Glutamatergic neuron (in vitro differentiated cells): Measurements from ENCODE around the gene TMEM72. TPM values are rescaled to one million over a fixed set of nuclear protein-coding genes. Genes with fewer than 3 reads are reported as not detected.

ENCODE experiments used
- DNase-seq: peaks from one replicate; pipeline ENCODE4 v3.0.0; 2022
- H3K27ac Mint-ChIP-seq: one replicate; pipeline ENCODE4 v1.8.0; 2020; ENCODE audit warnings: mild to moderate bottlenecking, mixed read lengths, inconsistent platforms; ENCODE audit not compliant: unreplicated experiment
- H3K27me3 Mint-ChIP-seq: one replicate; pipeline ENCODE4 v1.8.0; 2020; ENCODE audit warnings: mild to moderate bottlenecking, moderate library complexity, mixed read lengths, inconsistent platforms; ENCODE audit not compliant: unreplicated experiment
- H3K36me3 Mint-ChIP-seq: one replicate; pipeline ENCODE4 v1.8.0; 2020; ENCODE audit warnings: mild to moderate bottlenecking, mixed read lengths, inconsistent platforms; ENCODE audit not compliant: unreplicated experiment
- H3K4me1 Mint-ChIP-seq: one replicate; pipeline ENCODE4 v1.8.0; 2020; ENCODE audit warnings: mild to moderate bottlenecking, low read depth, mixed read lengths, inconsistent platforms; ENCODE audit not compliant: unreplicated experiment
- H3K4me3 Mint-ChIP-seq: one replicate; pipeline ENCODE4 v1.8.0; 2020; ENCODE audit warnings: mild to moderate bottlenecking, mixed read lengths, inconsistent platforms; ENCODE audit not compliant: unreplicated experiment
- H3K9me3 Mint-ChIP-seq: one replicate; pipeline ENCODE4 v1.8.0; 2020; ENCODE audit warnings: mild to moderate bottlenecking, moderate library complexity, mixed read lengths, inconsistent platforms; ENCODE audit not compliant: unreplicated experiment
- total RNA-seq: library from RNA; stranded (reverse); fragmentation: NEBNext Ultra II Directional; extraction: Animal tissue kit (Norgen Biotek cat#: 25700); gene quantifications from one replicate; pipeline ENCODE4 v1.2.1, GENCODE V29; 2021; ENCODE audit not compliant: unreplicated experiment
- TF ChIP-seq, protein P1 (sequence below): fragments of 200-600 bp; sonication (generic); IDR thresholded peaks from one replicate; pipeline ENCODE4 v1.5.0; 2021; ENCODE audit not compliant: partially characterized antibody, unreplicated experiment

TMEM72 gene
- total RNA-seq, 1 donor from 2014 or later: not detected

DNA sequence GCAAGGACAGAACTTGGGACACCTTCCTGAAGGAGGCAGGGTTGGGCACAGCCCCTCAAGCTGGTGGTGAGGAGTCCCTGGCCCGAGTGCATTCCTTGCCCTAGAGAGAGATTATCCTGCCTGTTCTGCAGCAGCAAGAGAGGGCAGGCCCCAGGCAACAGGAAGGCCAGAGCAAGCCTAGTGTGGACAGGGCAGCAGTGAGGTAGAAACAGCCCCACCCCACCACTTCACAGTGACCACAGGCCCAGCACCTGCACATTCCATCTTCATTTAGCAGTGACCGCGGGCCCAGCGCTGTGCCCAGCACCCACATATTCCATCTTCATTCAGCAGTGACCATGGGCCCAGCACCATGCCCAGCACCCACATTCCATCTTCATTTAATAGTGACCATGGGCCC is 16.4 kb upstream of the TMEM72 start:
- Mint-ChIP-seq H3K4me3 (no peak overlapping the region), H3K9me3 (peaks cover 1% of the 10 kb centered on the region)
- TF ChIP-seq, protein P1, sequence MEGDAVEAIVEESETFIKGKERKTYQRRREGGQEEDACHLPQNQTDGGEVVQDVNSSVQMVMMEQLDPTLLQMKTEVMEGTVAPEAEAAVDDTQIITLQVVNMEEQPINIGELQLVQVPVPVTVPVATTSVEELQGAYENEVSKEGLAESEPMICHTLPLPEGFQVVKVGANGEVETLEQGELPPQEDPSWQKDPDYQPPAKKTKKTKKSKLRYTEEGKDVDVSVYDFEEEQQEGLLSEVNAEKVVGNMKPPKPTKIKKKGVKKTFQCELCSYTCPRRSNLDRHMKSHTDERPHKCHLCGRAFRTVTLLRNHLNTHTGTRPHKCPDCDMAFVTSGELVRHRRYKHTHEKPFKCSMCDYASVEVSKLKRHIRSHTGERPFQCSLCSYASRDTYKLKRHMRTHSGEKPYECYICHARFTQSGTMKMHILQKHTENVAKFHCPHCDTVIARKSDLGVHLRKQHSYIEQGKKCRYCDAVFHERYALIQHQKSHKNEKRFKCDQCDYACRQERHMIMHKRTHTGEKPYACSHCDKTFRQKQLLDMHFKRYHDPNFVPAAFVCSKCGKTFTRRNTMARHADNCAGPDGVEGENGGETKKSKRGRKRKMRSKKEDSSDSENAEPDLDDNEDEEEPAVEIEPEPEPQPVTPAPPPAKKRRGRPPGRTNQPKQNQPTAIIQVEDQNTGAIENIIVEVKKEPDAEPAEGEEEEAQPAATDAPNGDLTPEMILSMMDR: no peak

DNA sequence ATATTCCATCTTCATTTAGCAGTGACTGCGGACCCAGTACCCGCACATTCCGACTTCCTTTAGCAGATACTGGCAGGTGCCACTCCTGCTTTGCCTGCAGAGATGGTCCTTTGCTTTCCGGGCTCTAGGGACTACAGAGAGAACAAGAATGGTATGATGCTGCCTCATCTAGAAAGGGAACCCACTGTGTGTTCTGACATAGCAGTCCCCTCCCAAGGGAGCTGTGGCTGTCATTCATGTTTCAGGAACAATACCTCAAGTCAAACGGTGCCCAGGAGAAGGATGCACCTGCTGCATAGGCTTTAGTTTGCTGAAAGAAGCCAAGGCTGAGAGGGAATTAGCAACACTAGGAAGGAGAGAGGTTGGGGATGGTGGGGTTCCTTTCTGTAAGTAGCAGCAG is 15.9 kb upstream of the TMEM72 start:
- peaks cover 10% of the 10 kb centered on the region for H3K27me3 Mint-ChIP-seq
- no peak for DNase-seq
- peaks cover 1% of the 10 kb centered on the region for H3K9me3 Mint-ChIP-seq
- no peak overlapping the region for H3K4me3 Mint-ChIP-seq
- peaks cover 3% of the 10 kb centered on the region for H3K36me3 Mint-ChIP-seq
- no peak overlapping the region for H3K27ac Mint-ChIP-seq
- TF ChIP-seq, protein P1: no peak
- peaks cover 15% of the 10 kb centered on the region for H3K4me1 Mint-ChIP-seq

More for the DNA sequence above, 16.4 kb upstream of the TMEM72 start:
- Mint-ChIP-seq H3K4me1 (peaks cover 13% of the 10 kb centered on the region), H3K27me3 (peaks cover 10% of the 10 kb centered on the region), H3K36me3 (peaks cover 3% of the 10 kb centered on the region), H3K27ac (no peak overlapping the region)
- DNase-seq: no peak

DNA sequence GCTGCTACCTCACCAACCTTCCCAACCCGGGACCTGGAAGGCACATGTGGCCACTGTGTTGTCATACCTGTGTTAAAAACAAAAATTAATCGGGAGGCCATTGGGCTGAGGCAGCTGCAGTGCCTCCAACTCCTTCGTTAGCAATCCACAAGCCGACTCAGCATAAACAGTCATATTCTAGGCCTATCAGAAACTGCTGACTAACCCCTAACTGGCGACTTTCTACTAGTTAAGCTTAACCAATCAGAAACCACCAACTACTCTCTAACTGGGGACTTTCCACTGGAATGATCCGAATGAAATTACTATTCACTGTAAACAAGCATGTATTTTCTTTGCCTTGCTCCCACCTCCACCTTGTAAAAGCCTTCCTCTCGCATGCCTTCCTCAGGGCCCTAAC is 14.1 kb upstream of the TMEM72 start:
- TF ChIP-seq, protein P1: no peak
- DNase-seq: no peak
- Mint-ChIP-seq H3K4me1 (peaks cover 24% of the 10 kb centered on the region), H3K4me3 (no peak overlapping the region), H3K9me3 (peaks cover 4% of the 10 kb centered on the region), H3K27me3 (peaks cover 12% of the 10 kb centered on the region), H3K36me3 (peaks cover 8% of the 10 kb centered on the region), H3K27ac (no peak overlapping the region)

DNA sequence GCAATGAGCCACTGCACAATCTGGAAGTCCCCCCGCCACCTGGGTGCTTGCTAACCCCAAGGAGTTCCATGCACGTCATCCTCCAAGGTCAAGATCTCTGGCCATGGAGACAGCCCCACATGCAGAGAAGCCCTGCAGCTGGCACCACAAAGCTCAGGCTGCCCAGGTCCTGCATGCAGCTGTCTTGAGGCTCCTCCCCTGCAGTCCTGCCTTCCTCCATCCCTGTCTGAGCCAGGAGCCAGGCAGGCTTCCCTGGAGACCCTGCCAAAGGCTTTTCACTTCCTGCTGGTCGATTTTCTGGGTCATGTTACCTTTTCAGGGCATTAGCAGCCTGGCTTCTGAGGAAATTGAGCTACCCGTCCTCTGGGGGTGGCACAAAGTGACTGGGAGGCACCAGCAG is 12.5 kb upstream of the TMEM72 start:
- peaks cover 8% of the 10 kb centered on the region for H3K36me3 Mint-ChIP-seq
- TF ChIP-seq, protein P1: no peak
- H3K9me3 Mint-ChIP-seq: peaks cover 7% of the 10 kb centered on the region
- peak overlapping the region; percentile 49 for H3K4me3 Mint-ChIP-seq
- peak; percentile 79 for DNase-seq
- peaks cover 39% of the 10 kb centered on the region for H3K4me1 Mint-ChIP-seq
- peak overlapping the region; percentile 70 for H3K27ac Mint-ChIP-seq
- H3K27me3 Mint-ChIP-seq: peaks cover 17% of the 10 kb centered on the region

DNA sequence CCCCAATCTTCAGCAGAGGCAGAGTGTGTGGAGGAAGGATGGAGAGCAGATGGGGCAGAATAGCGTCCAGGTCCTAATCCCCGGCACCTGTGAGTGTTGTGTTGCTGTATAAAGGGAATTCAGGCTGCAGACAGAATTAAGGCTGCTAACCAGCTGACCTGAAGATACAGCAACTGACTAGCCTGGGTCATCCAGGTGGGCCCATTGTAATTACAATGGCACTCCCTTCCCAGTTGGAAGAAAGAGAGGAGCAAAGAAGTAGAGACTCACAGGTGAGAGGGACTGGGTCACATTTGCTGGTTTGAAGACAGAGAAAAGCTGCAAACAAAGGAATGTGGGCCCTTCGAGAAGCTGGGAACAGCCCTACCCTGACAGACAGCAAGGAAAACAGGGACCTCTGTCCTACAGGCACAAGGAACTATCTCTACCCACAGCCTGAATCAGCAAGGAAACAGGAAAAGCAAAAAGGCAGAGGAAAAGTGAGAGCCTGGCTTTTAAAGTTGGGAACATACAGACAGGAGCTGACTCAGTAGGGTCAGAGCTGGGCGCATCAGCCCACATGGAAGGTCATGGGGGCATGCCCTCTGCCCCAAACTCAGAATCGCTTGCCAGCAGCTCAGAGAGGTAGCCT is 11.6 kb upstream of the TMEM72 start:
- peaks cover 40% of the 10 kb centered on the region for H3K4me1 Mint-ChIP-seq
- H3K9me3 Mint-ChIP-seq: peaks cover 7% of the 10 kb centered on the region
- TF ChIP-seq, protein P1: no peak
- H3K27me3 Mint-ChIP-seq: peaks cover 19% of the 10 kb centered on the region
- H3K27ac Mint-ChIP-seq: peak overlapping the region; percentile 29
- no peak for DNase-seq
- H3K36me3 Mint-ChIP-seq: peaks cover 8% of the 10 kb centered on the region
- peak overlapping the region; percentile 38 for H3K4me3 Mint-ChIP-seq
